Stimulated activated CD4-positive, alpha-beta T cell treated with anti-CD3 and anti-CD28 coated beads, Interleukin-4, amount 100 ng/mL, for 48 hours (primary cell): ENCODE data around the gene PDLIM5.
"Not testable (repeated sequence)": the region's sequence is repeated elsewhere in the genome, so short reads cannot be mapped to it uniquely, and the experiment has no call there.

Experiments
- DNase-seq, 2 donors: peaks; one replicate each; pipeline ENCODE4 v3.0.0-alpha.2; 2020; ENCODE audit warnings: low read depth in 2 of 2

Gene PDLIM5

GRCh38 chr4:94591289-94591688, 139.5 kb downstream of the PDLIM5 start:
- DNase-seq: no peak

GRCh38 chr4:94595013-94595412, 143.3 kb downstream of the PDLIM5 start:
- DNase-seq: no peak

- DNase-seq: no peak
Measured at GRCh38 chr4:94595880-94596483, 144.2 kb downstream of the PDLIM5 start.

- DNase-seq: no peak
Measured at GRCh38 chr4:94598758-94599157, 147.0 kb downstream of the PDLIM5 start.

- DNase-seq: no peak
Measured at GRCh38 chr4:94603170-94603747, 151.5 kb downstream of the PDLIM5 start.

GRCh38 chr4:94605241-94605805, 153.6 kb downstream of the PDLIM5 start:
- DNase-seq: no peak

GRCh38 chr4:94610145-94610544, 158.4 kb downstream of the PDLIM5 start:
- no peak for DNase-seq

- DNase-seq: no peak
Measured at GRCh38 chr4:94613248-94613647, 161.5 kb downstream of the PDLIM5 start.

GRCh38 chr4:94615451-94615850, 163.7 kb downstream of the PDLIM5 start:
- DNase-seq: no peak

- peak in 1 of 2 donors; percentile 8 for DNase-seq
Measured at GRCh38 chr4:94621491-94622080, 169.8 kb downstream of the PDLIM5 start.

GRCh38 chr4:94623126-94623911, 171.6 kb downstream of the PDLIM5 start:
- no peak for DNase-seq

- DNase-seq: no peak
Measured at GRCh38 chr4:94626942-94627341, 175.2 kb downstream of the PDLIM5 start.

GRCh38 chr4:94629058-94629457, 177.3 kb downstream of the PDLIM5 start:
- not testable (repeated sequence) for DNase-seq

- DNase-seq: no peak
Measured at GRCh38 chr4:94629837-94630236, 178.1 kb downstream of the PDLIM5 start.

- no peak for DNase-seq
Measured at GRCh38 chr4:94634271-94634670, 182.5 kb downstream of the PDLIM5 start.

- no peak for DNase-seq
Measured at GRCh38 chr4:94635177-94635576, 183.4 kb downstream of the PDLIM5 start.

- DNase-seq: no peak
Measured at GRCh38 chr4:94636004-94636403, 184.3 kb downstream of the PDLIM5 start.

GRCh38 chr4:94639298-94639697, 187.6 kb downstream of the PDLIM5 start:
- DNase-seq: no peak

GRCh38 chr4:94640151-94640550, 188.4 kb downstream of the PDLIM5 start:
- DNase-seq: no peak

- DNase-seq: no peak
Measured at GRCh38 chr4:94641702-94642560, 190.2 kb downstream of the PDLIM5 start.

GRCh38 chr4:94642561-94642866, 190.8 kb downstream of the PDLIM5 start:
- DNase-seq: no peak

GRCh38 chr4:94648699-94649098, 197.0 kb downstream of the PDLIM5 start:
- DNase-seq: no peak
